Karpas-422 (cell line): ENCODE data around the gene DNAH5. TPM values are rescaled to one million over a fixed set of nuclear protein-coding genes. Genes with fewer than 3 reads are reported as not detected.

Experiments
- DNase-seq: peaks from one replicate; pipeline ENCODE4 v3.0.0-alpha.2; 2015
- H2AFZ ChIP-seq: fragments of 200-600 bp; sonication (generic); 2 replicates; pipeline ENCODE4 v1.6.1; 2014; ENCODE audit warnings: antibody characterized with exemption, low read length, mixed read lengths
- H3K27ac ChIP-seq: fragments of 200-600 bp; sonication (generic); 2 replicates; pipeline ENCODE4 v1.5.1; 2014; ENCODE audit warnings: mild to moderate bottlenecking, low read length, moderate library complexity
- H3K27me3 ChIP-seq: fragments of 200-600 bp; sonication (generic); 2 replicates; pipeline ENCODE4 v1.6.1; 2014; ENCODE audit warnings: low read length, mixed read lengths
- H3K36me3 ChIP-seq: fragments of 200-600 bp; sonication (generic); 2 replicates; pipeline ENCODE4 v1.6.1; 2014; ENCODE audit warnings: low read length, mixed read lengths; ENCODE audit not compliant: insufficient read depth
- H3K4me1 ChIP-seq: fragments of 200-600 bp; sonication (generic); 2 replicates; pipeline ENCODE4 v1.6.1; 2014; ENCODE audit warnings: mild to moderate bottlenecking, low read length, mixed read lengths
- H3K4me2 ChIP-seq: fragments of 200-600 bp; sonication (generic); 2 replicates; pipeline ENCODE4 v1.6.1; 2014; ENCODE audit warnings: low read length, low read depth, mild to moderate bottlenecking; ENCODE audit not compliant: poor library complexity, severe bottlenecking
- H3K4me3 ChIP-seq: fragments of 200-600 bp; sonication (generic); 2 replicates; pipeline ENCODE4 v1.5.1; 2014; ENCODE audit warnings: mild to moderate bottlenecking, antibody characterized with exemption, low read length, mixed read lengths
- H3K79me2 ChIP-seq: fragments of 200-600 bp; sonication (generic); 2 replicates; pipeline ENCODE4 v1.6.1; 2014; ENCODE audit warnings: mild to moderate bottlenecking, low read length, mixed read lengths
- H3K9ac ChIP-seq: fragments of 200-600 bp; sonication (generic); 2 replicates; pipeline ENCODE4 v1.6.0; 2014; ENCODE audit warnings: low read length
- H3K9me2 ChIP-seq: fragments of 200-600 bp; sonication (generic), shearing (Covaris generic); replicated peaks from 2 replicates; pipeline ENCODE4 v1.6.0; 2014; ENCODE audit warnings: mild to moderate bottlenecking, low read length, moderate library complexity; ENCODE audit not compliant: insufficient read depth
- H3K9me3 ChIP-seq: fragments of 300-700, 200-600 bp; sonication (generic); 2 replicates; pipeline ENCODE4 v1.6.1; 2014; ENCODE audit warnings: low read length, mixed read lengths
- H4K20me1 ChIP-seq: fragments of 200-600 bp; sonication (generic); 2 replicates; pipeline ENCODE4 v1.6.1; 2014; ENCODE audit warnings: mild to moderate bottlenecking, antibody characterized with exemption, low read length, low read depth; ENCODE audit not compliant: insufficient read depth
- total RNA-seq: library from RNA; depleted of rRNA; stranded (reverse); fragments of >200 nt; shearing (Covaris generic); gene quantifications from 2 replicates; pipeline ENCODE4 v1.2.3, GENCODE V29; 2014; ENCODE audit warnings: low replicate concordance

DNAH5 gene
- total RNA-seq, 1 experiment from 2014 or later = not detected

- Histone ChIP-seq H4K20me1 (no peaks in the 10 kb centered on the region), H3K36me3 (no peaks in the 10 kb centered on the region), H3K27ac (no peak overlapping the region), H3K79me2 (no peaks in the 10 kb centered on the region), H3K4me1 (no peaks in the 10 kb centered on the region), H3K27me3 (no peaks in the 10 kb centered on the region), H2AFZ (no peak overlapping the region), H3K4me3 (no peak overlapping the region), H3K9me3 (peaks cover 29% of the 10 kb centered on the region), H3K9me2 (no peaks in the 10 kb centered on the region), H3K4me2 (no peak overlapping the region), H3K9ac (no peak overlapping the region)
- no peak for DNase-seq
These were observed 84.3 kb downstream of the DNAH5 start for GRCh38 chr5:13860146-13860545.

- H3K4me1 ChIP-seq = no peaks in the 10 kb centered on the region
- no peak overlapping the region for H3K9ac ChIP-seq
- no peaks in the 10 kb centered on the region for H3K9me2 ChIP-seq
- no peaks in the 10 kb centered on the region for H3K79me2 ChIP-seq
- no peaks in the 10 kb centered on the region for H4K20me1 ChIP-seq
- no peaks in the 10 kb centered on the region for H3K27me3 ChIP-seq
- no peak overlapping the region for H3K27ac ChIP-seq
- H3K9me3 ChIP-seq = peaks cover 29% of the 10 kb centered on the region
- H3K4me2 ChIP-seq = no peak overlapping the region
- H2AFZ ChIP-seq = no peak overlapping the region
- no peak overlapping the region for H3K4me3 ChIP-seq
- H3K36me3 ChIP-seq = no peaks in the 10 kb centered on the region
- no peak for DNase-seq
These were observed 85.0 kb downstream of the DNAH5 start for GRCh38 chr5:13859270-13860065.

- Histone ChIP-seq H3K36me3 (no peaks in the 10 kb centered on the region), H2AFZ (no peak overlapping the region), H4K20me1 (no peaks in the 10 kb centered on the region), H3K27me3 (no peaks in the 10 kb centered on the region), H3K4me2 (no peak overlapping the region), H3K27ac (no peak overlapping the region), H3K79me2 (no peaks in the 10 kb centered on the region), H3K4me1 (no peaks in the 10 kb centered on the region), H3K4me3 (no peak overlapping the region), H3K9me2 (no peaks in the 10 kb centered on the region), H3K9ac (no peak overlapping the region), H3K9me3 (peaks cover 10% of the 10 kb centered on the region)
- no peak for DNase-seq
These were observed 101.2 kb downstream of the DNAH5 start for GRCh38 chr5:13843175-13843846.

- Histone ChIP-seq H2AFZ (no peak overlapping the region), H3K4me2 (no peak overlapping the region), H3K4me1 (no peaks in the 10 kb centered on the region), H3K27me3 (no peaks in the 10 kb centered on the region), H3K79me2 (no peaks in the 10 kb centered on the region), H3K9ac (no peak overlapping the region), H3K36me3 (no peaks in the 10 kb centered on the region), H4K20me1 (no peaks in the 10 kb centered on the region), H3K4me3 (no peak overlapping the region), H3K27ac (no peak overlapping the region), H3K9me2 (no peaks in the 10 kb centered on the region), H3K9me3 (peaks cover 6% of the 10 kb centered on the region)
- DNase-seq = no peak
These were observed 111.0 kb downstream of the DNAH5 start for GRCh38 chr5:13833440-13833839.

- H4K20me1 ChIP-seq = no peaks in the 10 kb centered on the region
These were observed 113.1 kb downstream of the DNAH5 start for GRCh38 chr5:13831351-13831750.

GRCh38 chr5:13830536-13830935 lies 114.0 kb downstream of the DNAH5 start:
- Histone ChIP-seq H3K9ac (no peak overlapping the region), H3K36me3 (no peaks in the 10 kb centered on the region), H3K27me3 (no peaks in the 10 kb centered on the region), H3K27ac (no peak overlapping the region), H3K4me2 (no peak overlapping the region), H3K4me1 (no peaks in the 10 kb centered on the region), H3K79me2 (no peaks in the 10 kb centered on the region), H2AFZ (no peak overlapping the region), H4K20me1 (no peaks in the 10 kb centered on the region), H3K9me3 (peaks cover 17% of the 10 kb centered on the region), H3K4me3 (no peak overlapping the region), H3K9me2 (no peaks in the 10 kb centered on the region)
- no peak for DNase-seq

More at GRCh38 chr5:13831351-13831750, 113.1 kb downstream of the DNAH5 start:
- Histone ChIP-seq H2AFZ (no peak overlapping the region), H3K4me3 (no peak overlapping the region), H3K79me2 (no peaks in the 10 kb centered on the region), H3K4me1 (no peaks in the 10 kb centered on the region), H3K27me3 (no peaks in the 10 kb centered on the region), H3K27ac (no peak overlapping the region), H3K9ac (no peak overlapping the region), H3K36me3 (no peaks in the 10 kb centered on the region), H3K9me2 (no peaks in the 10 kb centered on the region), H3K9me3 (peaks cover 13% of the 10 kb centered on the region), H3K4me2 (no peak overlapping the region)
- DNase-seq = no peak

- H4K20me1 ChIP-seq = no peaks in the 10 kb centered on the region
- no peaks in the 10 kb centered on the region for H3K79me2 ChIP-seq
- peaks cover 26% of the 10 kb centered on the region for H3K9me3 ChIP-seq
- no peak overlapping the region for H3K27ac ChIP-seq
- H3K27me3 ChIP-seq = no peaks in the 10 kb centered on the region
- no peaks in the 10 kb centered on the region for H3K9me2 ChIP-seq
- no peak for DNase-seq
- no peak overlapping the region for H2AFZ ChIP-seq
- H3K4me3 ChIP-seq = no peak overlapping the region
- no peaks in the 10 kb centered on the region for H3K36me3 ChIP-seq
- no peak overlapping the region for H3K4me2 ChIP-seq
- H3K9ac ChIP-seq = no peak overlapping the region
- no peaks in the 10 kb centered on the region for H3K4me1 ChIP-seq
These were observed 123.1 kb downstream of the DNAH5 start for GRCh38 chr5:13821366-13821765.

- no peak overlapping the region for H3K4me2 ChIP-seq
- no peaks in the 10 kb centered on the region for H3K79me2 ChIP-seq
- H3K9ac ChIP-seq = no peak overlapping the region
- H3K4me3 ChIP-seq = no peak overlapping the region
- DNase-seq = no peak
- no peaks in the 10 kb centered on the region for H3K9me2 ChIP-seq
- H3K27me3 ChIP-seq = no peaks in the 10 kb centered on the region
- H2AFZ ChIP-seq = no peak overlapping the region
- H3K9me3 ChIP-seq = peaks cover 27% of the 10 kb centered on the region
- H3K27ac ChIP-seq = no peak overlapping the region
- H3K4me1 ChIP-seq = no peaks in the 10 kb centered on the region
- H4K20me1 ChIP-seq = no peaks in the 10 kb centered on the region
- no peaks in the 10 kb centered on the region for H3K36me3 ChIP-seq
These were observed 128.4 kb downstream of the DNAH5 start for GRCh38 chr5:13816126-13816525.
